Stomach (tissue), 4 donors: ENCODE results near the gene ALDH1L2.

ENCODE experiments used
- CTCF ChIP-seq, 7 experiments: fragments of 450-650 bp in 4 of 7; fragments of 200-600 bp in 3 of 7; sonication (generic) in 3 of 7; IDR thresholded peaks; one replicate each; pipeline ENCODE4 v1.5.1; 2016 to 2019; ENCODE audit warnings: antibody characterized with exemption in 7 of 7, control low read depth in 2 of 7, mild to moderate bottlenecking in 1 of 7
- EP300 ChIP-seq: sonication (generic); formaldehyde crosslinking; IDR thresholded peaks from one replicate; pipeline ENCODE4 v1.6.1; 2017; ENCODE audit warnings: antibody characterized with exemption
- POLR2A ChIP-seq, 4 donors: fragments of 450-650 bp; IDR thresholded peaks; one replicate each; pipeline ENCODE4 v1.6.1; 2016; ENCODE audit warnings: antibody characterized with exemption in 4 of 4, control low read depth in 2 of 4, mild to moderate bottlenecking in 1 of 4, moderate library complexity in 1 of 4
- POLR2AphosphoS5 ChIP-seq, 3 donors: sonication (generic); formaldehyde crosslinking; IDR thresholded peaks; one replicate each; pipeline ENCODE4 v1.6.1; 2016; ENCODE audit warnings: antibody characterized with exemption in 3 of 3

- TF ChIP-seq POLR2A (IDR thresholded peaks at IDR 0.05) (no peak), EP300 (no peak), CTCF (IDR thresholded peaks at IDR 0.05) (no peak), POLR2AphosphoS5 (IDR thresholded peaks at IDR 0.05) (no peak)
Measured at GRCh38 chr12:104976703-104977102, 107.6 kb downstream of the ALDH1L2 start.
